H1 (cell line): Measurements from ENCODE around the gene CNOT10. TPM values are rescaled to one million over a fixed set of nuclear protein-coding genes. Genes with fewer than 3 reads are reported as not detected.

Experiments
- MAFK ChIP-seq: IDR thresholded peaks from 2 replicates; pipeline ENCODE4 v1.6.1; 2012; ENCODE audit warnings: low read depth, mild to moderate bottlenecking, improper control_type of control experiment, low read length
- polyA plus RNA-seq, 7 experiments: library from polyadenylated mRNA; depleted of rRNA in 3 of 7; stranded (reverse) in 5 of 7; unstranded in 2 of 7; fragments of >200 nt in 5 of 7; fragments of 200-250 nt in 2 of 7; gene quantifications; 1 replicate in 5 of 7; 2 replicates in 1 of 7; 4 replicates in 1 of 7; pipeline versions ENCODE4 v1.2.1 to v1.2.3, GENCODE V29; 2011 to 2013; ENCODE audit warnings: missing spikeins in 2 of 7, mixed read lengths in 2 of 7
- total RNA-seq: library from RNA; stranded (reverse); fragmentation: NEBNext Ultra II Directional; extraction: Animal tissue kit (Norgen Biotek cat#: 25700); gene quantifications from 2 replicates; pipeline ENCODE4 v1.2.1, GENCODE V29; 2021

The CNOT10 gene
- total and polyA plus RNA-seq, 2 of the 8 experiments (the other 6 are each of a cell fraction or from before 2014, with no cell fraction given): 39.9 to 55.9 TPM

- no peak for TF ChIP-seq MAFK
Measured at GRCh38 chr3:32708672-32709283, 23.8 kb downstream of the CNOT10 start (continued).
